ENCODE data around the gene RSPH10B2.
"Not testable (repeated sequence)": the region's sequence is repeated elsewhere in the genome, so short reads cannot be mapped to it uniquely, and the experiment has no call there.

RSPH10B2 gene

GRCh38 chr7:6842278-6842921, 88.5 kb downstream of the RSPH10B2 start:
- DNase-seq = not testable (repeated sequence)

GRCh38 chr7:6843092-6843491, 89.2 kb downstream of the RSPH10B2 start:
- DNase-seq = not testable (repeated sequence)

GRCh38 chr7:6843654-6844053, 89.8 kb downstream of the RSPH10B2 start:
- not testable (repeated sequence) for DNase-seq

GRCh38 chr7:6845971-6846449, 92.1 kb downstream of the RSPH10B2 start:
- not testable (repeated sequence) for DNase-seq

- not testable (repeated sequence) for DNase-seq
Measured at GRCh38 chr7:6847751-6848150, 93.8 kb downstream of the RSPH10B2 start.

All from nucleus accumbens (tissue), 56 donors.